Progenitor cell of endocrine pancreas (in vitro differentiated cells): ENCODE data around the gene MARCHF5. TPM values are rescaled to one million over a fixed set of nuclear protein-coding genes. Genes with fewer than 3 reads are reported as not detected.
A peak's percentile ranks its signal among the peaks of the same experiment; 100 is the strongest.

Experiments
- DNase-seq: peaks from one replicate; pipeline ENCODE4 v3.0.0; 2021; ENCODE audit warnings: low spot score; ENCODE audit not compliant: unreplicated experiment
- H3K27ac Mint-ChIP-seq: 2 replicates; pipeline ENCODE4 v1.8.0; 2021; ENCODE audit warnings: mild to moderate bottlenecking, moderate library complexity, mixed read lengths
- H3K27me3 Mint-ChIP-seq: 2 replicates; pipeline ENCODE4 v1.8.0; 2021; ENCODE audit warnings: mixed read lengths
- H3K36me3 Mint-ChIP-seq: 2 replicates; pipeline ENCODE4 v1.8.0; 2022; ENCODE audit warnings: mixed read lengths; ENCODE audit not compliant: insufficient read depth
- H3K4me1 Mint-ChIP-seq: 2 replicates; pipeline ENCODE4 v1.8.0; 2021; ENCODE audit warnings: low read depth, mixed read lengths
- H3K4me3 Mint-ChIP-seq: 2 replicates; pipeline ENCODE4 v1.8.0; 2021; ENCODE audit warnings: low read depth, mild to moderate bottlenecking, moderate library complexity, mixed read lengths
- H3K9me3 Mint-ChIP-seq: 2 replicates; pipeline ENCODE4 v1.8.0; 2021; ENCODE audit warnings: low read depth, mixed read lengths
- CTCF ChIP-seq: fragments of 200-600 bp; sonication (generic); IDR thresholded peaks from one replicate; pipeline ENCODE4 v1.5.0; 2021; ENCODE audit warnings: antibody characterized with exemption, mild to moderate bottlenecking; ENCODE audit not compliant: unreplicated experiment
- long read RNA-seq: library from polyadenylated mRNA; unstranded; transcript quantifications from one replicate; pipeline ENCODE4 v2.0.0, GENCODE V29; 2020
- total RNA-seq: library from RNA; stranded (reverse); gene quantifications from 2 replicates; pipeline ENCODE4 v1.2.1, GENCODE V29; 2021

The MARCHF5 gene
- total RNA-seq, result 59.9 and 61.6 TPM in 2 replicates
- long read RNA-seq, transcript MARCH5-201 (6 exons, 3,926 nt), result major isoform, 154 of 183 reads
- long read RNA-seq, partial matches to known transcripts, result 22 of 183 reads
- long read RNA-seq, other reads (novel, unspliced or antisense), result 7 of 183 reads

- Mint-ChIP-seq H3K36me3 (peaks cover 2% of the 10 kb centered on the region), H3K27ac (peak within 1 kb of the TSS; percentile 93), H3K4me3 (peak within 1 kb of the TSS; percentile 86), H3K4me1 (peaks cover 15% of the 10 kb centered on the region), H3K9me3 (no peaks in the 10 kb centered on the region), H3K27me3 (no peaks in the 10 kb centered on the region)
- peak; percentile 91 for DNase-seq
- peak; percentile 74 for TF ChIP-seq CTCF
These were observed at the start of gene MARCHF5, which contains the start of gene CPEB3 for GRCh38 chr10:92290837-92291615. TSS of gene MARCHF5 (plus strand) at chr10:92291167. CDS start at chr10:92291495, 328 bp downstream. TSS of gene CPEB3 (minus strand) at chr10:92291078. CDS start at chr10:92240350, 50,728 bp downstream.

GRCh38 chr10:92241501-92241900 lies 49.5 kb upstream of the MARCHF5 start:
- Mint-ChIP-seq H3K36me3 (no peaks in the 10 kb centered on the region), H3K4me3 (peak overlapping the region; percentile 87), H3K27ac (peak overlapping the region; percentile 97), H3K27me3 (peaks cover 27% of the 10 kb centered on the region), H3K9me3 (no peaks in the 10 kb centered on the region), H3K4me1 (peaks cover 14% of the 10 kb centered on the region)
- no peak for DNase-seq
- TF ChIP-seq CTCF, result no peak

DNA sequence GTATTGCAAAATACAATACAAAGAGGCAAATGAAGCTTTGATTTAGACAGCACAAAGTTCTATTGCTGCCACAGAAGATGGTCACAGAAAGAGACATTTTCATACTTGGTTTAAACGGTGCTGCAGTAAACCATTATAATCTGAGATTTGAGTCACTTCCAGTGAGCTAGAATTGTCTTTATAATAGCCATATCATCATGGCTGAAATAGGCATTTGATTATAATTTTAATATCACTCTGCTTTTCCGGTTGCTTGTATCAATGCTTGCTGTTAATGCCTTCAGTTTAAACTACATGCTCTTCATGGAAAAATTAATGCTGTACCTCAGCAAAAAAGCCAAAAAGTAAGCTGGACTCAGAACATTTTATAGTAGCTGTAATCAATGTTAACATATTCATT lies 48.6 kb upstream of the MARCHF5 start:
- Mint-ChIP-seq H3K9me3 (no peaks in the 10 kb centered on the region), H3K4me1 (peaks cover 14% of the 10 kb centered on the region), H3K27ac (peak overlapping the region; percentile 47), H3K4me3 (peak overlapping the region; percentile 58), H3K27me3 (peaks cover 22% of the 10 kb centered on the region), H3K36me3 (no peaks in the 10 kb centered on the region)
- no peak for DNase-seq
- no peak for TF ChIP-seq CTCF

- Mint-ChIP-seq H3K27ac (no peak overlapping the region), H3K27me3 (peaks cover 14% of the 10 kb centered on the region), H3K36me3 (no peaks in the 10 kb centered on the region), H3K9me3 (no peaks in the 10 kb centered on the region), H3K4me1 (peaks cover 14% of the 10 kb centered on the region), H3K4me3 (peak overlapping the region; percentile 42)
- DNase-seq, result peak; percentile 11
- TF ChIP-seq CTCF, result no peak
These were observed 47.9 kb upstream of the MARCHF5 start for GRCh38 chr10:92242910-92243671.

DNA sequence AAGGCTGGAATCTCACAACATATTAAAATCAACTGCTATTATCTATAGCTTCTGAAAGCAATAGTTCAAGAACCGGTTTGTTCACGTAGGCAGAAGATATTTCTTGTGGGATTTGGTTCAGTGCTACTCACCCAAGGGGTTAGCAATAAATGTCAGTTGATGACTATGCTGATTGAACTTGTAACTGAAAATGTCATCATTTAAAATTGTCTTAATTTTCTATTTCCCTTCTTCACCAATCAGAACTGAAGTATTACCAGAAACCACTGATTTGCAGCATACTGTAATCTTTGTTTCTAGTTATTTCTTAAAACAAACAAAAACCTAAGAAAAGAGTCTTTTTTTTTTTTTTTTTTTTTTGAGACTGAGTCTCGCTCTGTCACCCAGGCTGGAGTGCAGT lies 46.2 kb upstream of the MARCHF5 start:
- DNase-seq, result no peak
- Mint-ChIP-seq H3K4me1 (peaks cover 11% of the 10 kb centered on the region), H3K27me3 (peaks cover 1% of the 10 kb centered on the region), H3K36me3 (no peaks in the 10 kb centered on the region), H3K27ac (no peak overlapping the region), H3K4me3 (no peak overlapping the region), H3K9me3 (no peaks in the 10 kb centered on the region)
- no peak for TF ChIP-seq CTCF
